Urinary bladder (tissue), 4 donors: ENCODE results near the gene TCP10L. TPM values are rescaled to one million over a fixed set of nuclear protein-coding genes. Genes with fewer than 3 reads are reported as not detected.

Experiments used
- DNase-seq: peaks from one replicate; pipeline ENCODE4 v3.0.0-alpha.2; 2015; ENCODE audit errors: extremely low spot score
- H3K27ac ChIP-seq: one replicate; pipeline ENCODE4 v1.5.1; 2013; ENCODE audit warnings: low read depth, mild to moderate bottlenecking, moderate library complexity
- H3K36me3 ChIP-seq: one replicate; pipeline ENCODE4 v1.6.1; 2013; ENCODE audit warnings: mild to moderate bottlenecking, moderate library complexity; ENCODE audit not compliant: insufficient read depth
- H3K4me1 ChIP-seq: one replicate; pipeline ENCODE4 v1.6.1; 2013; ENCODE audit warnings: mild to moderate bottlenecking, moderate library complexity; ENCODE audit not compliant: insufficient read depth
- H3K4me3 ChIP-seq: one replicate; pipeline ENCODE4 v1.5.1; 2013; ENCODE audit warnings: low read depth, low read length
- WGBS: extraction: QIAGEN DNeasy Blood & Tissue Kit; methylation state at CpG from one replicate; pipeline ENCODE4 v1.1.7; 2013; 5-methylcytosine and 5-hydroxymethylcytosine counted together
- polyA plus RNA-seq: library from polyadenylated mRNA; stranded (reverse); fragments of 200-250 nt; gene quantifications from one replicate; pipeline ENCODE4 v1.2.3, GENCODE V29; 2013
- total RNA-seq: library from RNA; depleted of rRNA; stranded (reverse); fragments of >200 nt; gene quantifications from one replicate; pipeline ENCODE4 v1.2.3, GENCODE V29; 2014
- donor health status: healthy with polysubstance abuse.
- donor health status: healthy.

Gene TCP10L
- total and polyA plus RNA-seq, 2 donors, result 0.53 to 0.76 TPM

DNA sequence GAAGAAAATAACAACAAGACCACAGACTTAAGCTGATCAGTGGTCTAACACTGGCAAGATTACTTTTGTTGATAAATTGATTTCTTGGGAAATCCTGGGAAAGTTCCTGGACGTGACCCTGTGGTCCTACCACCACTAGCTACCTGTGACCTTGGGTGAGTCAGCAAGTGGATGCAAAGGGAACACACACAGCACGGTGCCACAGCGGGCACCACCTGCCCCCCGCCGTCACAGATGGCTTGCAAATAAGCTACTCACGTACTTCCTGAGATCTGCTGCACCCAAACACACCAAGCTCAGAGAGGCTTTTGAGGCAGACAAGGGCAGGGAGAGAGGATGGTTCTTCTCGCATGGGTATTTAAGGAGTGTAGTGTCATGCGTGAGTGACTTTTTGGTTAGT, 14.2 kb upstream of the TCP10L start:
- H3K4me3 ChIP-seq, result no peak overlapping the region

DNA sequence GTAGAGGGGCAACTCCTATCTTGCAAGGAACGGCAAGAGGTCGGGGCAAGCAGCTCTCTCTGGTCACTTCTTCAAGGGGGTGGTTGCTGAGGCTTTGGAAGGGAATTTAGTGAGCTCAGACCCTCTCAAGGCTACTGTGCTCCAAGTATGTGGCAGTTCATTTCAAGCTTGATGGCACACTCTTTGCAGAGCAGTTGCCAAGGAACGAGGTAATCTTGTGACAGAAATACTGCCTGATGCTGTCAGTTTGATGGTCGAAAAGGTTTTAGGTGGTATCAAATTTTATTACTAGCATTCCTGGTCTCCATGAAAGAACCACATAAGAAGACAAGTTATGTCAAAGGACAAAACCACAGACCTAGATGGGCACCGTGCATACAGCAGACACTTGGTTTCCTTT, 13.8 kb upstream of the TCP10L start:
- Histone ChIP-seq H3K4me3 (no peak overlapping the region), H3K36me3 (peaks cover 8% of the 10 kb centered on the region), H3K27ac (no peak overlapping the region), H3K4me1 (no peaks in the 10 kb centered on the region)
- 65% methylated on average over 5 of the region's 5 CpGs for WGBS
- no peak for DNase-seq

More for the DNA sequence above, 14.2 kb upstream of the TCP10L start:
- peaks cover 8% of the 10 kb centered on the region for H3K36me3 ChIP-seq
- WGBS, result 90% methylated on average over 8 of the region's 8 CpGs
- no peak overlapping the region for H3K27ac ChIP-seq
- no peak for DNase-seq
- no peaks in the 10 kb centered on the region for H3K4me1 ChIP-seq

- whole genome bisulfite sequencing, result 73% methylated on average over 6 of the region's 6 CpGs
These were observed 11.9 kb upstream of the TCP10L start for GRCh38 chr21:32597205-32597604.

DNA sequence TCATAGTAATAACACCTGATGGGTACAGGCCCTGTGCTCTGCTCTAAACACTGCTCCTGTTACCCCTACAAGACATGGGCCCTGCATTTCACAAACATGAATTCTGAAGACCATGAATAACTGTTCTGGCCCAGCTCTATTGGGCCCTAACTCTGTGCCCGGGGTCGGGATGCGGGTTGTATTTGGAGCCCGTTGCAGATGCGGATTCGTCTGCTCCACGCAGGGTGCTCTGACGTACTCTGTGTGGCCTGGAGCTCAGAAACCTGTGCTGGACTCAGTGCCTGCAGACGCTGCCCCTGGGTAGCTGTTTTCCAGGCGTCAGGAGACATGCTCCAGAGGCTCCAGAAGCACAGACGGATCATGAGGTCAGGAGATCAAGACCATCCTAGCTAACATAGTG, 10.1 kb upstream of the TCP10L start:
- no peak for DNase-seq
- H3K4me3 ChIP-seq, result no peak overlapping the region
- no peak overlapping the region for H3K27ac ChIP-seq
- H3K4me1 ChIP-seq, result no peaks in the 10 kb centered on the region
- WGBS, result 81% methylated on average over 11 of the region's 11 CpGs
- H3K36me3 ChIP-seq, result no peaks in the 10 kb centered on the region

More at GRCh38 chr21:32597205-32597604, 11.9 kb upstream of the TCP10L start:
- Histone ChIP-seq H3K36me3 (no peaks in the 10 kb centered on the region), H3K4me1 (no peaks in the 10 kb centered on the region), H3K27ac (no peak overlapping the region), H3K4me3 (no peak overlapping the region)
- DNase-seq, result no peak

- no peak for DNase-seq
- Histone ChIP-seq H3K36me3 (no peaks in the 10 kb centered on the region), H3K4me1 (no peaks in the 10 kb centered on the region), H3K27ac (no peak overlapping the region), H3K4me3 (no peak overlapping the region)
- WGBS, result 62% methylated on average over 8 of the region's 8 CpGs
These were observed 8.4 kb upstream of the TCP10L start for GRCh38 chr21:32593690-32594089.

DNA sequence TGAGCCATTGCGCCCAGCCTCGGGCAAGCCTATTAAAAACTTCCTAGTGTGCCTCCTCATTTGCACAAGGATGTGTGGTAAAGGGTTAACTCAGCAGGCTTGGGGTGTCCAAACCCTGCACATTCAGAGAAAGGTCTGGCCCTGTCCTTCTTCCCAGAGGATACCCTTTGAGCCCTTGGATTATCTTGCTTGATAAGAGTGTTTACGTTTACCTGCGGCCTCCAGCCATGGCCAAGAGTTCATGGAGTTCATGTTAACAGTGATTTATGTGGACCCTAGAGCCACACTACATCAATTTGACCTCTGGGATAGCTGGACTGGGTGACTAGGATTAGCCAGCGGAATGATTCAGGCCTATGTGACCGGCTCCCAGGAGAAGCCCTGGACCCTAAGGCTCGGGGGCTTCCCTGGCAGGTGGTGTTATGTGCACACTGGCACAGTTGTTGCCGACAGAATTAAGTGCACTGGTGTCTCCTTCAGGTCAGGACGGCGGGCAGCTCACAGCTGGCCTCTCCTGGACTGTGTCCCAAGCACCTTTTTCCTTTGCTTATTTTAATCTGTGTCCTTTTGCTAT, 7.7 kb upstream of the TCP10L start:
- 34% methylated on average over 10 of the region's 10 CpGs for WGBS
- DNase-seq, result no peak

GRCh38 chr21:32590130-32590529, 4.8 kb upstream of the TCP10L start:
- Histone ChIP-seq H3K27ac (no peak overlapping the region), H3K4me1 (no peaks in the 10 kb centered on the region), H3K4me3 (no peak overlapping the region), H3K36me3 (no peaks in the 10 kb centered on the region)
- DNase-seq, result no peak
- 78% methylated on average over 4 of the region's 4 CpGs for WGBS

More for the DNA sequence above, 7.7 kb upstream of the TCP10L start:
- Histone ChIP-seq H3K4me3 (no peak overlapping the region), H3K36me3 (no peaks in the 10 kb centered on the region), H3K27ac (no peak overlapping the region), H3K4me1 (no peaks in the 10 kb centered on the region)

DNA sequence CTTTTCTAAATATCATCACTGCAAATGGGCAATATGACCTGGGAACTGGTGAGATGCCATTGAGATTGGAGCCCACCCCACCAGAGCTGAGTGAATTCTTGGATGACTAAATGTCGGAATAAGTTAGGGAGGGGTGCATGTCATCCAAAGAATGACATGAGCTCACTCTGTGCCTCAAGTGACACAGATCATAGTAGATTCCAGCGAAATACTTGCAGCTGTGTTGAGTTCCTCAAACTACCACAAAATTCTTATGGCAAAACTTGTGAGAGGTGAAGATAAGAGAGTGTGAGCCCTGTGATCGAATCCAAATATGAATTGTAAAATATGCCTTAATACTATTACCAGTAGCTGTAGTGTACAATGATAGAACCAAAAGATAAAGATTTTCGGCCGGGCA, 2.3 kb upstream of the TCP10L start:
- H3K36me3 ChIP-seq, result no peaks in the 10 kb centered on the region
- H3K4me3 ChIP-seq, result no peak overlapping the region
- DNase-seq, result no peak
- 95% methylated on average over 5 of the region's 5 CpGs for WGBS
- no peaks in the 10 kb centered on the region for H3K4me1 ChIP-seq
- no peak overlapping the region for H3K27ac ChIP-seq

DNA sequence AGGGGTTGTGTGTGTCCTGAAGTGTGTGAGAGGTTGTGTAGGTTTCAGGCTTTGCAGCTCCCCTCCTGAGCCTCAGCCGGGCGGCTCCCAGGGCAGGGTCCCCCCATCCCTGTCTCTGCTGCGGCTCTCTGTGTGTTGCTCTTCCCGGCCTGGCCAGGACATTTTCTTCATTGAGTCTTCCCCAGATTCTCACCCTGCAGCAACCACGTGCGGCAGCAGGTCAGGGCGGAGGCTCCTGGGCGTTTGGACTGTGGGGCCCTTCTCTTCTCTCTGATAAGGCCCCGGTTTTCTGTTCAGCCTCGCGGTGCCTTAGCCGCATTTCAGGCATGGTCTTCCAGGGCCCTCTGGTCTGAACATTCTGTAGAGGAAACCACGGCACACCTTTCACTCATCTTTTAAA, 1.8 kb upstream of the TCP10L start:
- Histone ChIP-seq H3K4me1 (no peaks in the 10 kb centered on the region), H3K27ac (no peak overlapping the region), H3K36me3 (no peaks in the 10 kb centered on the region), H3K4me3 (no peak overlapping the region)
- WGBS, result 76% methylated on average over 13 of the region's 13 CpGs
- no peak for DNase-seq

DNA sequence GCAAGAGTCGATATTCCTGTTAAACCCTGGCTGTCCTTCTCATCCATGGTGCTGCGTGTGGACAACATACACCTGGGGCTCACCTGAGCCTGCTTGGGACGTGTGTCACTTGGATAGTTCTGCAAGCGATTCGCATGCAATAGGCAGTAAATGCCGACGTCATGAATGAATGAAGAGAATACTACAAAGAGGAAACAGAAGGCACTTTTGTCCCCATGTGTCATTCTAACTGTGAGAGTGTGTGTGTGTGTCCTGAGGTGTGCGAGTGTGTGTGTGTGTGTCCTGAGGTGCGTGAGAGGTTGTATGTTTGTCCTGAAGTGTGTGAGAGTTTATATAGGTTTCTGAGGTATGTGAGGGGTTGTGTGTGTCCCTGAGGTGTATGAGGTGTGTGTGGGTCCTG, 647 bp upstream of the TCP10L start:
- 88% methylated on average over 9 of the region's 9 CpGs for WGBS
- H3K36me3 ChIP-seq, result no peaks in the 10 kb centered on the region
- no peaks in the 10 kb centered on the region for H3K4me1 ChIP-seq
- DNase-seq, result no peak
- no peak overlapping the region for H3K27ac ChIP-seq
- no peak overlapping the region for H3K4me3 ChIP-seq

- 87% methylated on average over 8 of the region's 8 CpGs for WGBS
These were observed 851 bp downstream of the TCP10L start for GRCh38 chr21:32584472-32584871.

GRCh38 chr21:32581732-32582131, 3.6 kb downstream of the TCP10L start:
- 86% methylated on average over 13 of the region's 13 CpGs for WGBS
- H3K4me3 ChIP-seq, result no peak overlapping the region
- H3K27ac ChIP-seq, result no peak overlapping the region
- DNase-seq, result no peak
- no peaks in the 10 kb centered on the region for H3K36me3 ChIP-seq
- no peaks in the 10 kb centered on the region for H3K4me1 ChIP-seq

More at GRCh38 chr21:32584472-32584871, 851 bp downstream of the TCP10L start:
- no peaks in the 10 kb centered on the region for H3K36me3 ChIP-seq
- no peak overlapping the region for H3K4me3 ChIP-seq
- no peak for DNase-seq
- H3K27ac ChIP-seq, result no peak overlapping the region
- H3K4me1 ChIP-seq, result no peaks in the 10 kb centered on the region

DNA sequence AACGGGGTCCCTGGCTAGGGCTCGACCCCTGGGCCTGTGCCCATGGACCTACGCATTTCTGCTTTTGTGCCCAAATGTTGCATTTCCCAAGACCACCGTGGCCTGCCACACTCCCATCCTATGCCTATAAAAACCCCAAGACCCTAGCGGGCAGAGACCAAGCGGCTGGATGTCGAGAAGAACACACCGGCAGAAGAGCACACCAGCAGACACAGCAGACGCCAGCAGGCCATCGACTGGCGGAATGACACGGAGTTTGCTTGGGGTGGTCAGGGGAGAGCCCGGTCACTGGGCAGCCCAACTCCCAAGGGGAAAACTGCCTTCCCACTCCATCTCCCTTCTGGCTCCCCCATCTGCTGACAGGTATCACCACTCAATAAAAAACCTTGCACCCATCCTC, 4.4 kb downstream of the TCP10L start:
- Histone ChIP-seq H3K36me3 (no peaks in the 10 kb centered on the region), H3K4me3 (no peak overlapping the region), H3K27ac (no peak overlapping the region), H3K4me1 (no peaks in the 10 kb centered on the region)
- no peak for DNase-seq
- 94% methylated on average over 13 of the region's 13 CpGs for WGBS

- Histone ChIP-seq H3K4me3 (no peak overlapping the region), H3K4me1 (no peaks in the 10 kb centered on the region), H3K36me3 (no peaks in the 10 kb centered on the region), H3K27ac (no peak overlapping the region)
- 47% methylated on average over 15 of the region's 15 CpGs for WGBS
- DNase-seq, result no peak
These were observed 7.1 kb downstream of the TCP10L start for GRCh38 chr21:32578107-32578691.
